ENCODE data around the gene VARS2.

- TF ChIP-seq POLR2A (IDR thresholded peaks at IDR 0.05), result no peak
- no peak for TF ChIP-seq CTCF (IDR thresholded peaks at IDR 0.05)
These were observed 18.1 kb downstream of the VARS2 start, which contains the start of gene SFTA2 for GRCh38 chr6:30931969-30932645.

Measured in lower leg skin (tissue), 3 donors.